GM18870 (cell line): ENCODE data around the gene STAG2.

Experiments used
- ATAC-seq: cut with Tn5 transposase; IDR thresholded peaks from one replicate; pipeline ENCODE4 v1.9.1; 2021; ENCODE audit warnings: moderate library complexity; ENCODE audit not compliant: unreplicated experiment

The STAG2 gene

DNA sequence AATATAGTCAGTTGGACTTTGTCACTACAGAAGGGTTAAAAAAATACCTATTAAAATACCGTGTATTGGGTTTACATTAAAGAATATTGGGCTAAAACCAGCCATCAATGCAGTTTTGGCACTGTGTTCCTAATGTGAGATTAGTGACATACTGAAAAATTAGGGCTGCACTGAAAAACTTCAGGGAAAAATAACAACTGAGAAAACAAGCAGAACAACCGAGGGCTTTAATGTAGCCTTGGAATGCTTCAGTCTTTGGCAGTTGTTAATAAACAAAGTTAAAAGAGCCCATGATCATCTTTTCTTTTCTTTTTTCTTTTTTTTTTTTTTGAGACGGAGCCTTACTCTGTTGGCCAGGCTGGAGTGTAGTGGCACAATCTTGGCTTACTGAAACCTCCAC is 12.4 kb downstream of the STAG2 start:
- no peak for ATAC-seq

GRCh38 chrX:123975180-123975579 is 13.7 kb downstream of the STAG2 start:
- ATAC-seq, result no peak

- no peak for ATAC-seq
Measured at GRCh38 chrX:123976706-123977316, 15.3 kb downstream of the STAG2 start.

DNA sequence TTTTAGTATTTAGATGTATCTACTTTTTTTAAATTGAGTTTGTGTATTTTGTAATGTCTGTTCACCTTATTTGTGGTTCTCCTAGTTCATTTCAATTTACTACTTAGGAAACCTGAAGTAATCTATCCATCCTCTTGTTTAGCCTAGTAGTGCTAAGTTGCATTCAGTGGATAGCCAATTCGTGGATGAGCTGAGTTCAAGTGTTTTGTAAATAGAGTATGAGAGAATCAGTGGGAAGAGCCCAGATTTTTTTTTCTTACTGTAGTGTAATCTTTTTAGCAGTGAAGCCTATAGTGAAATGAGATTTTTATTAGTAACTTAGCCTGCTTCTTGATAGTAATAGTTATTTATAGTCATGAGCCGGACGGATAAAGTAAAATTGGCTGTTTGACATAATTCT is 21.7 kb downstream of the STAG2 start:
- ATAC-seq, result no peak

- no peak for ATAC-seq
Measured at GRCh38 chrX:123986377-123986776, 24.9 kb downstream of the STAG2 start.

GRCh38 chrX:123988423-123989111 is 27.1 kb downstream of the STAG2 start:
- no peak for ATAC-seq

DNA sequence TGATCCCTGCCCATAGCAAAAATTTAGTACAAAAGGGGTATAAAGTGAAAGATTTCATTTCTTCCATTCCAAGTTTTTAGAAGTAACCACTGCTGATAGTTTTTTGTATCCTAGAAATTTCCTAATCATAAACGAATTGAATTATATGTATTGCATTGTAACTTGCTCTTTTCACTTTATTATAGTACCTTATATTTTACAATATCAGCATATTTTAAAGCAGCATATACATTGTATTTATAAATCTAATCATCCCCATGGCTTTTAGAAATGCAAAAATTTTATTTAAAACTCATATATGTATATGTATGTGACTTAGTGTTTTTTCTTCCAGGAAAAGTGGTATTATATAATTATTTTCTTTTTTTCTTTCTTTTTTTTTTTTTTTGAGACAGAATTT is 27.7 kb downstream of the STAG2 start:
- ATAC-seq, result no peak

DNA sequence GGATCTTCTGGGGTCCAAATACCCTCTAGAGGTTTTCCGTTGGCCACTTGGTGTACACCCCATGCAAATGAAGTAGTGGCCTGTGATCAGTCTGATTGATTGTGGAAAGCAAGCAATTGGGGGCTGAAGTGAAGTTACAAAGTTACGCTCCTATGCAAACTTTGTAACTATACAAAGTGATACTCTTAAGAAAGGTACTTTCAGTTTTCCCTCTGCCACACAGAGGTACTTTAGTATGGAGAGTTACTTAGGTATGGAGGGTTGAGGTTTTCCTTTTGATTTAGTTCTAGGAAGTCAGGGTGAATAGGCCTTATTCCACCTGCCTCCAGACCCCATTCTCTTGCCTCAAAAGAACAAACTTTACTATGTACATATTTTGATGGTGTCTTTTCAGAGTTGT is 28.7 kb downstream of the STAG2 start:
- ATAC-seq, result no peak

GRCh38 chrX:123990602-123991001 is 29.1 kb downstream of the STAG2 start:
- ATAC-seq, result no peak

DNA sequence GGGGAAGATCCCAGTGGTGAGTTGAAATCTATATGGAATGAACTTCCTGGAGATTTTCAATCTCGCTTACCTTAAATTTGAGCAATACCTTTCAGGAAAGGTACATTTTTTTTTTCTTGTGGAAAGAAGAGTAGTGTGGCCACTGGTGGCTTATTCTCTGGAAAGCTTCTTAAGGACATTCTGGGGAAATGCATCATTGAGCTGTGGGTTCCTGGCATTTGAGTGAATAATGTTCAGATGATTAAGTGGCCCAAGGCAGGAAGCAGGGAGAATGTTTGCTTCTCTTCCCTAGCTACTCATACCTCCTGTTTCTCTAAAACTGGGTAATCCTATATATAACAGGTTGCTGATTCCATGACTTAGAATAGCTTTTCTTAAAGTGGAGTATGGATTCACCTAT is 31.8 kb downstream of the STAG2 start:
- ATAC-seq, result no peak

GRCh38 chrX:123993904-123994635 is 32.6 kb downstream of the STAG2 start:
- no peak for ATAC-seq

- no peak for ATAC-seq
Measured at GRCh38 chrX:123994730-123995129, 33.2 kb downstream of the STAG2 start.

DNA sequence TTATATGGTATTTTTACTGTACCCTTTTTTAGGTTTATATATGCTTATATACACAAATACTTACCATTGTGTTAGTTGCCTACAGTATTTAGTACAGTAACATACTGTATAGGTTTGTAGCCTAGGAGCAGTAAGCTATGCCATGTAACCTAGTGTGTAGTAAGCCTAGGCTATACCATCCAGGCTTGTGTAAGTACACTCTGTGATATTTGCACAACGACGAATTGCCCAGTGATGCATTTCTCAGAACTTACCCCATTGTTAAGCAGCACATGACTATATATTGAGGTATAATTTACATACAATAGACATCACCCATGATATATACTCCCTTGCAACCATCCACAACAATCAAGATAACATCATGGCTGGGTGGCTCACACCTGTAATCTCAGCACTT is 40.1 kb downstream of the STAG2 start:
- no peak for ATAC-seq

DNA sequence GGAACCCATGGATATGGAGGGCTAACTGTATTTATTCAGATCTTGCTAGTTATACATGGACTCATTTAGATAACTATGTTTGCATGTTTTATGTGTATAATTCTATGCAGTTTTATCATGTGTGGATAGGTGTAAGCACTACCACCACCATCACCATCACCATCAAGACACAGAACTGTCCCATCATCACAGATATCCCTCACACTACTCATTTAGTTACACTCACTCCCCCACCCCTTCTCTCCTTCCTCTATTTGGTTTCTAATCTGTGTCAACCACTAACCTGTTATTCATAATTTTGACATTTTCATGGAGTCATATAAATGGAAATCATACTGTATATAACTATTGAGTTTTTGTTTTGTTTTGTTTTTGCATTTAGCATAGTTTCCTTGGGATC is 43.7 kb downstream of the STAG2 start:
- no peak for ATAC-seq

DNA sequence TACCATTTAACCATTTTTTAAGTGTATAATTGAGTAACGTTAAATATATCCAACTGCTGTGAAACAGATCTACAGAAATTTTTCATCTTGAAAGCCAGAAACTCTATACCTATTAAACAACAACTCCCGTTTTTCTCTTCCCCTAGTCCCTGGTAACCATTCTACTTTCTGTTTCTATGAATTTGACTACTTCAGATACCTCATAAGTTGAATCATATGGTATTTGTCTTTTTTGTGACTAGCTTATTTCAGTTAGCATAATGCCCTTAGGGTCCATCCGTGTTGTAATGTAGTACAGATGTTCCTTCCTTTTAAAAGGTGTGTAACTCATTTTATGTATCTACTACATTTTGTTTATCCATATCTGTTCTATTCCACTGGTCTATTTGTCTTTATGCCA is 48.7 kb downstream of the STAG2 start:
- peak; percentile 68 for ATAC-seq

DNA sequence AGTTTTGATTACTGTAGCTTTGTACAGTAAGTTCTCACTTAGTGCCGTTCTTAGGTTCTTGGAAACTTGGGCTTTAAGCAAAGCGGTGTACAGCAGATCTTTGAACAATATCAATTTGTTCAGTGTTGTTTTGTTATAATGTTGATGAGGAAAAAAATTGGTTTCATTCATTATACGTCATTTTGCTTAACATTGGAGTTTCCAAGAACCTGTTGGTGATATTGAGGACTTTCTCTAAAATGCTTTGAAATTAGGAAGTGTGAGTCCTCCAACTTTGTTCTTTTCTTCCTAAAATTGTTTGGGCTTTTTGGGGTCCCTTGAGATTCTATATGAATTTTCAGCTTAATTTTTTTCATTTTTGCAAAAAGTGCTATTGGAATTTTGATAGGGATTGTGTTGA is 49.1 kb downstream of the STAG2 start:
- ATAC-seq, result no peak

DNA sequence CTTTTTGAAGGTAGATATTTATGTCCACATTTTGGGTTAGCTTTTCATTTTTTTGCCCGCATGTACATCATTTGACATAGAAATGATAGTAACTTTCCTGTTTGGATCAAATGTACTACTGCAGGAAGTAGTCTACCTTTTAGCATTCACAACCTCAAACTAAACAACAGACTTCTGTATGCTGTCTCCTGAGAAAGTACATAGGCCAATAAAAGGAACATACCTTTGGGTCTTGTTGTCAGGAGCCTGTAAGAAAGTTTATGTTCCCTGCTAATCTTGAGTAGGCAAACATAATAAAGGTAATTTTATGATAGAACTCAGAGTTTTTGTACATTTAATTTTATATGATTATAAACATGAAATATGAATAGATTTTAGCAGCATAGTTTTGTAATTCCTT is 54.2 kb downstream of the STAG2 start:
- ATAC-seq, result no peak

DNA sequence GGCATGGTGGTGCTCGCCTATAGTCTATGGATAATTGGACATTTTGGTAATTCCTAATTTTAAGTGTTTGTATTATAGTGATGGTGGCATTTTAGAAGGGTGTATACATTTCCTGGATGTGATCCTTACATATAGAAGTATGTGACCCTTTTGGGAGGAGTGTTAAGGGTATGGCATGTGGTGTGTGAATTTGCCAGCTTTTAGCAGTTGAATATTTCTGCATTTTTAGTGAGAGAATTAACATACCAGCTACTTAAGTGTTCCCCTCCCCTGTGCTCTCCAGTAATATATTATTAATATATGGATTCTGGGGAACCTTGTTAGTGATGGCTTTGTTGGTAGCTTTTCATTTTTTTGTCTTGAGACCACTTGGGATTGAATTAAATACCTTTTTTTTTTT is 55.3 kb downstream of the STAG2 start:
- no peak for ATAC-seq

DNA sequence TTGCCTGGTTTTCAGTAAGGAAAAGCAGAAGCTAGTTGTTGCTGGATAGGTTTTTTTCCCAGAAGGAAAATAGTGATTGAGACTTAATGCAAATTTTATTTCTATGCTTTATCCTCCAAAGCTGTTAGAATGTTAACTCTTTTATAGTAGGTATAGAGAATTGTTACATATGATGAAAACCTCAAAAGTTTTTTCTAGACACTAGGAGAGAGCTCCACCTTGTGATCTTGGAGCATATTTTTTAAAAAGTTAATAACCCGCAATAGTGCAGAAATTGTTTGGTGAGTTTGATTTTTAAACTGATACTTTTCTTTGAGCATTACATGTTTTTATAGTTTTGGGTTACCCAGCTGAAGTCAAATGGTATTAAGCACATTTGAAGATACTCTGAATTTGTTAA is 56.5 kb downstream of the STAG2 start:
- no peak for ATAC-seq

DNA sequence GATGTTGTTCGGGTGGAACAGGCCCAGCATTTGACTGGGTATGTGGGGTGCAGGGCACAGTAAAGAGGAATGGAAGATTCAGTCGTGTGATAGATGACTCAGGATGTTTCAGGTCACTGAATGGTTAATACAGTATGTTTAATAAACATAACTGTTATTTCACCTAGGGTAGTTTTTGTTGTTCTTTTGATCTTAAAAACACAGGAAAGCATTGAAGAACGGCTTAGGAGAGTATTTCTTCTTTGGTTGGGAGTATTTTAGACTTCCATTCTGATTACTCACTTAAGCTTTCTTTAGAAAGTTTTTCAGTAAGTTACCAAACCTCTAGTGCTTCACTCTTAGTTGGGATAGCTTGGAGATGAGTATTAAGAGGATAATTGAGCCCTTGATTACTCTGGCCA is 62.3 kb downstream of the STAG2 start:
- ATAC-seq, result no peak

GRCh38 chrX:124026529-124026928 is 65.0 kb downstream of the STAG2 start:
- no peak for ATAC-seq

GRCh38 chrX:124028182-124028581 is 66.7 kb downstream of the STAG2 start:
- ATAC-seq, result no peak
